Right lobe of liver (tissue), 4 donors: ENCODE measurements around the gene GKN2.

ENCODE experiments used
- POLR2A ChIP-seq: fragments of 450-650 bp; IDR thresholded peaks from one replicate; pipeline ENCODE4 v1.6.1; 2017; ENCODE audit warnings: antibody characterized with exemption, mild to moderate bottlenecking
- TF ChIP-seq, protein P1 (sequence below), 4 donors: fragments of 200-600 bp in 3 of 4; fragments of 450-650 bp in 1 of 4; IDR thresholded peaks; one replicate each; pipeline versions ENCODE4 v1.5.1 to v1.8.0; 2016 to 2022; ENCODE audit warnings: antibody characterized with exemption in 4 of 4, mild to moderate bottlenecking in 2 of 4
- donor health status: DM: no; HTN: no; CAD: no.
- donor health status: DM: no; HTN: no; CAD: no.
- donor health status: DM: no; HTN: yes; CAD: no.

DNA sequence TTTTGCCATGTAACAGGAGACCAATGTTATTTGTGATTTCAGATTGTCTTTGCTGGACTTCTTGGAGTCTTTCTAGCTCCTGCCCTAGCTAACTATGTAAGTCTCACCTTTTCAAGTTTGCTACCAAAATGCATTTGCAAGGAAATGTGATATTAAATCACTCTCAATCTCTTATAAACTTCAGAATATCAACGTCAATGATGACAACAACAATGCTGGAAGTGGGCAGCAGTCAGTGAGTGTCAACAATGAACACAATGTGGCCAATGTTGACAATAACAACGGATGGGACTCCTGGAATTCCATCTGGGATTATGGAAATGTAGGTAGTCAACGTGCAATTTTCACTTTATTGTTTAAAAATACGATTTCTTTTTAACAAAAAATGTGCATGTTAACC lies 24.8 kb upstream of the GKN2 start:
- TF ChIP-seq POLR2A = no peak
- TF ChIP-seq, protein P1, sequence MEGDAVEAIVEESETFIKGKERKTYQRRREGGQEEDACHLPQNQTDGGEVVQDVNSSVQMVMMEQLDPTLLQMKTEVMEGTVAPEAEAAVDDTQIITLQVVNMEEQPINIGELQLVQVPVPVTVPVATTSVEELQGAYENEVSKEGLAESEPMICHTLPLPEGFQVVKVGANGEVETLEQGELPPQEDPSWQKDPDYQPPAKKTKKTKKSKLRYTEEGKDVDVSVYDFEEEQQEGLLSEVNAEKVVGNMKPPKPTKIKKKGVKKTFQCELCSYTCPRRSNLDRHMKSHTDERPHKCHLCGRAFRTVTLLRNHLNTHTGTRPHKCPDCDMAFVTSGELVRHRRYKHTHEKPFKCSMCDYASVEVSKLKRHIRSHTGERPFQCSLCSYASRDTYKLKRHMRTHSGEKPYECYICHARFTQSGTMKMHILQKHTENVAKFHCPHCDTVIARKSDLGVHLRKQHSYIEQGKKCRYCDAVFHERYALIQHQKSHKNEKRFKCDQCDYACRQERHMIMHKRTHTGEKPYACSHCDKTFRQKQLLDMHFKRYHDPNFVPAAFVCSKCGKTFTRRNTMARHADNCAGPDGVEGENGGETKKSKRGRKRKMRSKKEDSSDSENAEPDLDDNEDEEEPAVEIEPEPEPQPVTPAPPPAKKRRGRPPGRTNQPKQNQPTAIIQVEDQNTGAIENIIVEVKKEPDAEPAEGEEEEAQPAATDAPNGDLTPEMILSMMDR (IDR thresholded peaks at IDR 0.05) = no peak
